ENCODE results near the gene SIPA1L3. TPM values are rescaled to one million over a fixed set of nuclear protein-coding genes. Genes with fewer than 3 reads are reported as not detected.

The SIPA1L3 gene
- total RNA-seq, 4 donors from 2014 or later, result 4.1 to 18.7 (median 6.1) TPM

DNA sequence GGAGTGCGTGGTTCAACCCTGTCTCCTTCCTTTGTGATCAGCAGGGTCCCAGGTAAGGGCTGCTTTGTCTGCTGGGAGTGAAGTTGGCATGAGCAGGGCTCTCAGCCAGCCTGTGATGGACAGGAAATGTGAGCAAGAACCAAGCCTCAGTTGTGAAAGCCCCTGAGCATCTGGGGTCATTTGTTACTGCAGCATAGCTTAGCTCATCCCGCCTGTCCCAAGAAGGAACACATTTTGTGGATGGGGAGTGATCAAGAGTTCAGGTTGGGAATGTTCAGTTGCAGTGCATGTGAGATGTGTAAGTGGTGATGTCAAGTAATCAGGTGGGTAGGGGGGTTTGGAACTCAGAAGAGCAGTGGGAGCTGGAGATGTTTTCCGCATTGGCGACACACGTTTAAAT is 164.6 kb downstream of the SIPA1L3 start:
- Histone ChIP-seq H3K36me3 (no peaks in the 10 kb centered on the region), H3K27ac (no peak overlapping the region), H3K4me3 (no peak overlapping the region), H3K4me1 (no peaks in the 10 kb centered on the region), H3K9me3 (no peaks in the 10 kb centered on the region), H3K27me3 (no peaks in the 10 kb centered on the region)
- ATAC-seq (no peak), DNase-seq (no peak)
- in situ Hi-C loops (cut with MboI; ENCODE audit: low sequenced_read_pairs in 4 of 4) (no loop called here), intact Hi-C loops (cut with DNase I; ENCODE audit: low total_unique reads) (no loop called here)
- TF ChIP-seq, protein P1, sequence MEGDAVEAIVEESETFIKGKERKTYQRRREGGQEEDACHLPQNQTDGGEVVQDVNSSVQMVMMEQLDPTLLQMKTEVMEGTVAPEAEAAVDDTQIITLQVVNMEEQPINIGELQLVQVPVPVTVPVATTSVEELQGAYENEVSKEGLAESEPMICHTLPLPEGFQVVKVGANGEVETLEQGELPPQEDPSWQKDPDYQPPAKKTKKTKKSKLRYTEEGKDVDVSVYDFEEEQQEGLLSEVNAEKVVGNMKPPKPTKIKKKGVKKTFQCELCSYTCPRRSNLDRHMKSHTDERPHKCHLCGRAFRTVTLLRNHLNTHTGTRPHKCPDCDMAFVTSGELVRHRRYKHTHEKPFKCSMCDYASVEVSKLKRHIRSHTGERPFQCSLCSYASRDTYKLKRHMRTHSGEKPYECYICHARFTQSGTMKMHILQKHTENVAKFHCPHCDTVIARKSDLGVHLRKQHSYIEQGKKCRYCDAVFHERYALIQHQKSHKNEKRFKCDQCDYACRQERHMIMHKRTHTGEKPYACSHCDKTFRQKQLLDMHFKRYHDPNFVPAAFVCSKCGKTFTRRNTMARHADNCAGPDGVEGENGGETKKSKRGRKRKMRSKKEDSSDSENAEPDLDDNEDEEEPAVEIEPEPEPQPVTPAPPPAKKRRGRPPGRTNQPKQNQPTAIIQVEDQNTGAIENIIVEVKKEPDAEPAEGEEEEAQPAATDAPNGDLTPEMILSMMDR (IDR thresholded peaks at IDR 0.05 in 4 of 5, conservative IDR thresholded peaks at IDR 0.05 in 1 of 5), result no peak
- TF ChIP-seq POLR2A (IDR thresholded peaks at IDR 0.05), result no peak

DNA sequence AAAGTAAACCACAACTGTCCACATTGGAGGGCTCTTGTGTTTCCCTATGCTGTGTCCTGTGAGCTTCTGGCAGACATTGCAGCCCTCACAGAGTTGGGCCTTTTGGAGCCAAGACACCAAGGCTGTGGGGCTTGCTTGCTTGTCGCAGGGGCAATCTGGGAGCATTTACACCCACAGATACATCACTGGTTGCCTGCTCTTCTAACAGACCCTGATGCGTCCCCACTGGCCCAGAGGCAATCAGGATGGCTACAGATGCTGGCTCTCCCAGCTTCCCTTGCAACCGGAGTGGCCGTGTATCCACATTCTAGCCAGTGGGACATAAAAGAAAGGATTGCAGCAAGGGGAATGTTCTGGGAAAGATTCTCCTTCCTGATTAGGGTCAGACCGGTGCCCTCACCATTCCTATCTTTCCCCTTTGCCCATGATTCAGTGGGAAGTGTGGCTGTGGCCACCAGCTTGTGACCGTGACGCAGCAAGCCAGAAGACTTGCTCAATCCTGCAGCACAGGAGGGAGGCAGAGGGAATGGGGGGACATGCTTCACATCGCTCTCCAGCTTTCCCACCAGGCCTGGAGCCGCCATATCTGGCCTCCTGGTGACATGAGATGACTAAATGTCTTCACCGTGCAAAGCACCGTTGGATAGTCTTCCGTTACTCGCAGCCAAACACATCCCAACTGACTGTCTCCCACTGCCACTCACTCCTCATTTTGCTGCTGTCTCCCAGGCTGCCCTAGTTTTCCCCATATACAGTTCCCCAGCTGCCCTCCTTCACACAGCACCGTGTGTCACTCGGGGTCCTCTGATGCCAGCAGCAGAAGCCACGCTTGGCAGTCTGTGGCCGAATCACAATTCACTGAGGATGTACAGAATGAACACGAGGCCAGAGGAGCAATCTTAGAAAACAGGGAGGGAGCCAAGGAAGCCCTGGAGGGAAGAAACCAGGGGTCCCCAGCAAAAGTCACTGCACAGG is 166.1 kb downstream of the SIPA1L3 start:
- no peak for ATAC-seq

DNA sequence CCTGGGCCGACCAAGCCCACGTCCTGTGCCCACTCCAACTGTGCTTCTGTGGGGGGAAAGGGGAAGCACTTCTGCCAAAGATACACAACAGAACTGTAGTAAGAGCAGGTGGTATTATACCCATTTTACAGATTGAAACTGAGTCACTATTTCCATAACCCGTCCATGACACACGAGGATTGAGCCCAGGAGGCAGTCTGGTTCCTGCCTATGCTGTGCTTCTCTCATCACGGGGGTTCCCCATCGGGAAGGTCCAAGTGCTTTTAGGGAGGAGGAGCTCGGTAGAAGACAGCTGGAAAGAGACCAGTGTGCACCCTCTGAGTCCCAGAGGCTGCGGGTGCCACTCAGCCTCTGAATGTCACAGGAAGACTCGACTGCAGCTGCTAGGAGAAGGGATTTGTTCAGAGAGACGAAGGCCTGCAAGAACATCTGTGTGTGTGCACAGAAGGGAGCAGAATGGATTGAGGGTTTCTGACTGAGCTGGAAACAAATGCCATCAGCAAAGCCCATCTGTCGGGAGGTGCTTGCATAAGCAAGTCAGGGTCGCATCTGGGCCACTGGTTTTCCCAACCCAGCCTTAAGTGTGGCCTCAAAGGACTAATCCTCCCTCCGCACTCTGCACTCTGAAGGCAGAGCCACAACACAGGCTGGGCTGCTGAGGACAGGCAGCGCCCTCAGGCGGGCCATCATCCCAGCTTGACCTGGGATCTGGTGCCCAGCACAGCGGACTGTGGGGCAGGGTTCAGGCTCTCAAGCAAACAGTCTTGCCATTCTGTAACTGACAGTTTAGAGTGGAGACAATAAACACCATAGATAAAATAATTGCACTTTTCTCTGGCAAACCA is 167.1 kb downstream of the SIPA1L3 start:
- no peak overlapping the region for H3K4me3 ChIP-seq
- in situ Hi-C loops (cut with MboI; ENCODE audit: low sequenced_read_pairs in 4 of 4) (no loop called here), intact Hi-C loops (cut with DNase I; ENCODE audit: low total_unique reads) (no loop called here)

More for the DNA sequence above, 166.1 kb downstream of the SIPA1L3 start:
- no peak for DNase-seq
- intact Hi-C loops (cut with DNase I; ENCODE audit: low total_unique reads) (no loop called here), in situ Hi-C loops (cut with MboI; ENCODE audit: low sequenced_read_pairs in 4 of 4) (no loop called here)
- Histone ChIP-seq H3K36me3 (no peaks in the 10 kb centered on the region), H3K4me3 (no peak overlapping the region), H3K9me3 (no peaks in the 10 kb centered on the region), H3K4me1 (no peaks in the 10 kb centered on the region), H3K27ac (no peak overlapping the region), H3K27me3 (no peaks in the 10 kb centered on the region)
- TF ChIP-seq POLR2A (IDR thresholded peaks at IDR 0.05), result no peak
- TF ChIP-seq, protein P1 (IDR thresholded peaks at IDR 0.05 in 4 of 5, conservative IDR thresholded peaks at IDR 0.05 in 1 of 5), result no peak

DNA sequence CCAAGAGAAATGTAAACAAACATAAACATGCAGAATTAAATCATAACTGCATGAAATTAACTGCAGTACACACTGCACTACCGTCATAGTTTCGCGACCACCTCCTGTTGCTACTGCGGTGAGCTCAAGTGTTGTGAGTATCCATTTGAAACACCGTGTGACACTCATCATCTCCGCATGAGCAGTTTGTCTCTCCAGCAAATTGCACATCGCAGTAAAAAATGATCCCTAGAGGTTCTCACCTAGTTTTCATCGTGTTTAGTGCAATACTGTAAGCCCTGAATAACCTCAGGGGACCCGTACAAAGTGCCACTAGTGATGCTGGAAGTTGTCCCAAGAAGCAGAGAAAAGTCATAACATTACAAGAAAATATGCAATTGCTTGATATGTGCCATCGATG is 169.3 kb downstream of the SIPA1L3 start:
- Histone ChIP-seq H3K27ac (no peak overlapping the region), H3K4me3 (no peak overlapping the region), H3K27me3 (no peaks in the 10 kb centered on the region), H3K36me3 (no peaks in the 10 kb centered on the region), H3K4me1 (no peaks in the 10 kb centered on the region), H3K9me3 (no peaks in the 10 kb centered on the region)
- intact Hi-C loops (cut with DNase I; ENCODE audit: low total_unique reads), result no loop called here
- in situ Hi-C loops (cut with MboI; ENCODE audit: low sequenced_read_pairs in 4 of 4), result no loop called here
- no peak for ATAC-seq
- TF ChIP-seq, protein P1 (IDR thresholded peaks at IDR 0.05 in 4 of 5, conservative IDR thresholded peaks at IDR 0.05 in 1 of 5), result no peak
- no peak for TF ChIP-seq POLR2A (IDR thresholded peaks at IDR 0.05)
- no peak for DNase-seq

More for the DNA sequence above, 167.1 kb downstream of the SIPA1L3 start:
- Histone ChIP-seq H3K9me3 (no peaks in the 10 kb centered on the region), H3K27ac (no peak overlapping the region), H3K27me3 (no peaks in the 10 kb centered on the region), H3K4me1 (no peaks in the 10 kb centered on the region), H3K36me3 (no peaks in the 10 kb centered on the region)
- no peak for DNase-seq
- TF ChIP-seq, protein P1 (IDR thresholded peaks at IDR 0.05 in 4 of 5, conservative IDR thresholded peaks at IDR 0.05 in 1 of 5), result no peak
- TF ChIP-seq POLR2A (IDR thresholded peaks at IDR 0.05), result no peak
- ATAC-seq, result no peak
